HG03025 (cell line): ENCODE results near the gene EFNB2.
A peak's percentile ranks its signal among the peaks of the same experiment; 100 is the strongest.

ENCODE experiments used
- ATAC-seq: cut with Tn5 transposase; IDR thresholded peaks from one replicate; pipeline ENCODE4 v1.9.1; 2021; ENCODE audit warnings: mild to moderate bottlenecking, moderate library complexity; ENCODE audit not compliant: unreplicated experiment, low FRiP score

The EFNB2 gene

DNA sequence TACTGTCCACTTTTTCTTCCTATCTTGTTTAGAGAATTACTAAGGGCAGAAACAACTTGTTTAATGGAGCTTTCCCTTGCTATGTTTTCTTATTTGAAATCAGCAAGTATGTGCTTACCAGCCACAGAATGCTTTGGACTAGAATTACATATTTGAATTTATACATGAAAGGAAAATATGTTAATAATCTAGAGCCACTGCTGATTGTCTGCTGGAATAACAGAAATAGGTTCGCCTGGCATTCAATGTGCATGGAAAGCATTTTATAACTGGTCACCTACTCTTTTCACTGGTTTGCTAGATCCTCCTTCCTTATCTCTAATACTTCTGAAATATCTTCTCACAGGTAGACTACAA lies 8.0 kb downstream of the EFNB2 start:
- no peak for ATAC-seq

DNA sequence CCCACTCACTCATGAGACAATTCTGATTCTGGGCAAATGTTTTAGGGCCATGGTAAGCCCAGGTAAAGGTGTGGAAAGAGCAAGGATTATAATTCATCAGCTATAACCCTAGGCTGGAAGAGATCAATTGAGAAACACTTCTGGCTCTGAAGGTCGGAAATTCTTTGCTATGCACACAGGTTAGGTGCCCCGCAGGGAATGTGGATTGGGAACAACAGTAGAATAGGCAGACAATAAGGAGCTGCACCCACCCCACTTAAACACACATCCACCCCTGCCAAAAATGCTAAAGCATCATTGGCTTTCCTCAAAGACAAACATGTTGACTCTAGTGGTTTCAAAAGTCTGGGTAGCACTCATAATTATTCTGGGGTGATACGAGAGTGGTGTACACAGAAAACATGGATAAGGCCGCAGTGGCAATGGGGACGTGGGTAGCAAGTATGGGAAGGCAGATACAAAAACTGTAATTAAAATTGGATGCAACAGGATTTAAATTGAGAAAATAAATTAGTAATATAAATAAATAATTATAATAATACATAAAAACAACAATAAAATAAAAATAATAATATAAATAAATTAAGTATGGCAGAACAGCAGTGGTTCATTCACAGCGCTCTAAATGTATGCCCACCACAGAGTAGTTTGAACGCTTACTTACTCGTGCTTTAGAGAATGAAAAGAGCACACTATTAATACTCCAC lies 8.6 kb downstream of the EFNB2 start:
- ATAC-seq, result no peak

DNA sequence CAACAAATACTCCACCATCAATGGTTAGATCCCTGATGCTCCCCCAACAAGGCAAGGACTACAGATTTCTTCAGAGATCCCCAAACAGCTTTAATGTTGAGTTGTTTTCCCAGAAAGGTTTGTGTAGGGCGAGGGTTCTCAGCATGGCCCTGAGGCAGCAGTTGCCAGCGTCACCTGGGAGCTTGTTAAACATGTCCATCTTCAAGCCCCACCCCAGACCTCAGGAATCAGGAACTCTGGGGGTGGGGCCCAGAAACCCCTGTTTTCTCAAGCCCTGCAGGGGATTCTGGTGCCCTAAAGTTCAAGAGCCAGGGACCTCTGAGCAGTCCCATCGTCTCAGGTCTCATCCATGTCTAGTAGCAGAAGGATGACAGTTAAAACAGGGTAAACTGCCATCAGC lies 9.6 kb downstream of the EFNB2 start:
- no peak for ATAC-seq

DNA sequence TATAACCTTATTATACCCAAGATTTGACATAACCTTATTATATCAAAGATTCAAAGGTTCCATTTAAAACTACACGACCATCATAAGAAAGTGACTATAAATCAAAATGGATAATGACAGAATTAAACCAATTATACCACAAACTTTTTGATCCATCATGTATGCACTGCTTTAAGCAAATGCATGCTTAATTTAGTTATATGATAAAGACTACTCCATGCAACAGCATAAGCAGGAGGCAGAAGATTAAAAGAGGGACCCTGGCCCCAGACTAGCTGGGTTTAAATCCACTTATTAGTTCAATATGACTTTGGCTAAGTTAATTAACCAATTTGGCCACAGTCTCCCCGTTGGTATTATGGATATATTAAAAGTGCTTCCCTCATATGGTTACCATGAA lies 11.4 kb downstream of the EFNB2 start:
- ATAC-seq, result no peak

DNA sequence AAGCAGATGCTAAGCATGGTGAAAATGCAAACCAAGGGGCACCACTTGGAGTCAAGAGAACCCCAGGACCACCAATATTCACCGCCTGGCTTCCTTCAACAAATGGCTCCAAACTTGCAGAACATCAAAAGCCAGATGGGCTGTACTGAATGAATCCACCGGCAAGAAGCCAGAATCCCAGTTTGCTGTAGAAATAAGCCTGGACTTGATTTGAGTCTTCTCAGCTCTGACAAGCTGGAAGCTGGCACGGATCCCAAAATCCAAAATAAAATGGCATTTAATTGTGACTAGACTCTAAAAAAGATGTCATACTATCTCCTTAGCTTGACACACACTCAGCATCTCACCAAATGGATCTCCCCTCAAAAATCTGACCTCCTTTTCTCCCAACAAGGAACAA lies 11.9 kb downstream of the EFNB2 start:
- ATAC-seq, result no peak

DNA sequence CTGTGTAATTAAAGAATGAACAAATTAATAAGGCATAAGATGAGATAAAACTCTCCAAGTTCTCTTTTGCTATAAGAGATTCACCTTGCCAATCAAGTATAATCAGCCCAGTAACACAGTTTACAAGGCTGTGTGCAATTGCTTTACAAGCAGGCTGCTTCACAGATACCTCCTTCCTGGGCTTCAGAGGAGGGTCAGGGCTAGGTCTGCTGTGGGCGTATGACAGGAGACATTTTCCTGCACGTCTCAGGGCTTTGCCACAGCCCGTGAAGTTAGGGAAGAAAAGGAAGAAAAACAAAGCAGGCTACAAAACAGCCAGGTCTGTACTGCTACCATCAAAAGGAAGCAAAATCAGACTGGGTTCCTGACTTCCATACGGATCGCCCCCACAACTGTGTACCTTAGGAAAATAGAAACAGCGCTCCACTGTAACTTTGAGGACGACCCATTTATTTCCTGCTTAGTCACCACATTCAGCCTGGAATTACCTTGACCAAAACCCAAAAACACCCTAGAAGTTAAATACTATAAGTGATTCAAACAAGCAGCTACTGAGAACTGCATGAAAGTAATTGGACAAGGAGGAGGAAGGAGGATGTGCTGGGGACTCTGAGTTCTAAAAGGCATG lies 12.4 kb downstream of the EFNB2 start:
- ATAC-seq, result no peak

DNA sequence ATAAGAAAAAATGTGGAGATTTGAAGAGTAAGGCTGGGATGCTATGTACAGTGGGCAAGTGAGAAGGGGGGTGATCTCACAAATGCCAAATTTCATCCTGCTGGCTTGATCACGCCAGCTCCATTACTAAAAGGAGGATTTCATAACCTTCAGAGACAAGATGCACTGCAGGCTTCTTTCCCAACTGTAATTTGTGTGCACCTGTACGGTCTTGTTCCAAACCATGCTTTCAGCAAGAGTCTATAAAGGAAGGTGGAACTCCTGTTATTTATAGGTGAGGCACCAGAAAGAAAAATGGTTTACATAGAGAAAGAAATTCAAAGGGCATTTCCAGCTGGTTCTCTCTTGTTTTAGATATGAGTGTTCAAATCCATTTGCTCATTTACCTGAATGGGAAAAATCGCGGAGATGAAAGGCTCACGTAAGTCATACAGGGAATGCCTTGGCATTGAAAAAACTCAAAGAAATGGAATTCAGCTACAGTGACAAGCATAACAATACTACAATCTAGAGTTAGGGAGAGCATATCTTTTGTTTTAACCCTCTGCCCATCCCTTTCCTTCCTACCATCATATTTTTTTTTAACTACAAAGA lies 13.3 kb downstream of the EFNB2 start:
- no peak for ATAC-seq

DNA sequence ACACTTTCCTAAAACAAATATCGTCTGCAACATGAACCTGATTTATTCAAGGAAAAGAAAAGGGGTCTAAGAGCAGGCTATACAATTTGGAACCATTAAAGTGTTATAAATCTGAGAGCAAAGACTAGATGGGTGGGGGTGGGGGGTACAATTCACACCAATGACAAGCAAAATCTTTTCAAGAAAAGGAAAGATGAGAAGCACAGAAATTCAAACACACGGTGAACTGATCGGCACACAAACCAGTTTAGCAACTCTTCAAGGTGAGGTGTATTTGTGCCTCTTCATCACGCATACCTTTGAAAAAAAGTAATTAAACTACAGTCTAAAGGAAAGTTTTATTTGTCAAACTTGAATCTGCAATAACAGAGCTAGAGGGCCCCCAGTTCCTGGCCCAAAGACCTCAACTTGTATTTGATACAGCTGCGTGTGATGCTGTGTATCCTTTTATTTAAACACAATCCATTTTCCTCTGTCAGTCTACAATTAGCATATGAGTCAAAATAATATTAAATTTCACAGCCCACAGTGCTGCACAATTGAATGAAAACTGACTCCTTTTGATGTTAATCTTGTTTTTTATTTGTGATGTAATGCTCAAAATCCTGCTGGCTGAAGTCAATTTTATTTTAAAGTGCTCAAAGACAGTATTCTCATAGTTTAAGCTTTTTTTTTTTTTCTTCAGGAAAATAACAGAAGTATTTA lies 14.2 kb downstream of the EFNB2 start:
- ATAC-seq, result no peak

DNA sequence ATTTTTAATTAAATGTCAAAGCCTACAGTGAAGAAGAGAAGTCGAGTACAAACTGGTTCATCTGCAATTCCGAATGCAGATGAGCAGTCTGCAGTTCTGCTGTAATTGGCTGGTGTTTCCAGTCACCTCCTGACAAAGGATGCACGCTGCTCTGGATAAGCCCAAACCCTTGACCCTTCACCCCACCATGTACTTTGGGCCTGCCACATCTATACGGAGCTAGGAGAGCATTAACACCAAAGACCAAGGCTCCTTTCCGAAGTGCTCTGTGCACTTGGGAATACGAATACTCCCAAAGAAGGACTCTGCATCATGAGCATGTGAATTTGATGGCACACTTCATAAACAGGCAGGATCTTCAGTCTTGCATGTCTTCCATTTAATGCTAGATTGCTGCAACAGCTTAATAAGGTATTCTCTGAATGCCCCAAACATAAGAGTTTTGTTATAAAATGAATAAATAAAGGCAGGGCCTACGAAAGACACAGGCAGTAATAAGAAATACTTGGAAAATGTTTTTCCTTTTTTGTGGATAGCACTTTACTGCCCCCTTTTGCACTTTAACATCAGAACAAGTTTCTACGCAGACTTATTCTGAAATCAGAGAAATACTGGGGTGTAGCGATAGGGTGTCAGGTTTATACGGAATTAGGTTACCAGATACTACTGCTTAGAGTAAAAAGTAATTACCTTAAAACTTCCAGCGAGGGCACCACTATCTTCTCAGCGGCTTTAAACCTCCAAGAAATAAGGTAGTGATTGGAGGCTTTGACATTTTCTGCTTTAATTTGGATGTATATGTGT lies 15.0 kb downstream of the EFNB2 start:
- ATAC-seq, result no peak

DNA sequence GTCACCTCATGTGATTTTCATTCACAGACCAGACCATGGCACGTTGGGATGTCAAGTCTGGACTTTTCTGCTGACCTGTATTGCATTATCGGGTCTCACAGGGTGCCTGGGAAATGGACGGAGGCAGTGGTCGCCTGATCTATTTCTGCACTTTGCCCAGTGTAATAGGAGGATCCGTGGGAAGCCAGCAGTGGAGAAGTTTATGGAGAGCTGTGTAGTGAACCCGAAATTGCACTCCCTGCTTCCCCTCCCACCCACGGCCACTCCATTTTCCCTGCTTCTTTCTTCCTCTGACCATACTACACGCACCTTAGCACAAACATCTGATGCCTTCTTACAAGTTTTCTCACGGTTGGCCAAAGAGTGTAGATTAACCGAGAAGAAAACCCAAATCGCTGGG lies 16.9 kb downstream of the EFNB2 start:
- ATAC-seq, result no peak

DNA sequence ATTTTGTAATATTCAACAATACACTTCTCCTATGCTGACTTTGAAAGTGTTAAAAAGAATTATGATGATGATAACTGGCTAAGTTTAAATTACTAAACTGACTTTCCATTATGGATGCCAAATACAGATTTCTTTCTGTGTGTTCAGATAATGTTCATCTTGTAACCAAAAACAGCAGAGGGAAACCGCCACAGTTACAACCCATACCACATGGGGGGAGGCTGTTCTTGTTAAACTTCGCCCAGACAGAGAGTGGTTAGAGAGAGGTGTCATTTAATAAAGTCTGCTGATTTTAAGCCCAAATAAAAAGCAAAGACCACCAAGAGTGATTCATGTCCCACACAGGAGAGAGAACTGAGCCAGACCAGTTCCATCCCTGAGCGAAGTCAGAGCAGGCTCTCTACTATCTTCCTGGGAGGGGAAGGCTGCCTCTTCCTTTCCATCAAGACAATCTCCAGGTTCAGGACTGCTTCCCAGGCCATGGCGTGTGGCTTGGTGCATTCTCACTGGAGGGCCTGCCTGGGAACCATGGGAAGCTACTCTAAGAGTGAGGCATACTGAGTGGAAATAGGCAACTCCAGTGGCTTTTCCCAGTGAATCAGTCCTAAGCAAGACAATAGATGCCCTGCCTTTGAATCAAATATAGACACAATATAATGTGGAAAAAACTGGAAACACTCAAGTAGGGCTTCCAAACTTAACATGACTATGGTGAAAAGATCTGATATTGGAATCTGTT lies 18.2 kb downstream of the EFNB2 start:
- ATAC-seq, result no peak

DNA sequence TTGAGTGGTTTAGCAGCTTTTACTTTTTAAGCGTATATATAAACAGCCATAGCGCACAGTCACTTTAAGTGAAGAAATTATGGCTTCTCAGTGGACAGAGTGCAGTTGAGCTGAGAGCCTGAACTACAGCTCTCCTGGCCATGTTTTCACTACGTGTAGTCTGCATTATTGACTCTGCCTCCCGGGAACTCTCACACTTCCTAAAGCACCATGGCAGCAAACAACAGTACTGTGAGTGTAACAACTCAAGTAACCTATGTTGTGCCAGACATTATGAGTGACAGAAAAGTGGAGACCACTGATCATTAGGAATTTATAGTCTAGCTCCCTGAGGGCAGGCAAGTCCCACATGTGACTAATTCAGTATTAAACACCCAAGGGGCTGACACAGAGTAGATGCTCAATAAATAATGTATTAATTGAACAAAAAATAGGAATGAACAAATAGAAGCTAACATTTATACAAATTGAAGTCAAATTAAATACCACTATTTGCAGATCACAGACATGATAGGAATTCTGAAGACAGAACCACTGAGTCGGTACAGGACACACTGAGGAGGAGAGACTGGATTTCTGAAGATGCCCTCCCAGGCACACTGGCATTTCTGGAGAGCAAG lies 19.7 kb downstream of the EFNB2 start:
- no peak for ATAC-seq

DNA sequence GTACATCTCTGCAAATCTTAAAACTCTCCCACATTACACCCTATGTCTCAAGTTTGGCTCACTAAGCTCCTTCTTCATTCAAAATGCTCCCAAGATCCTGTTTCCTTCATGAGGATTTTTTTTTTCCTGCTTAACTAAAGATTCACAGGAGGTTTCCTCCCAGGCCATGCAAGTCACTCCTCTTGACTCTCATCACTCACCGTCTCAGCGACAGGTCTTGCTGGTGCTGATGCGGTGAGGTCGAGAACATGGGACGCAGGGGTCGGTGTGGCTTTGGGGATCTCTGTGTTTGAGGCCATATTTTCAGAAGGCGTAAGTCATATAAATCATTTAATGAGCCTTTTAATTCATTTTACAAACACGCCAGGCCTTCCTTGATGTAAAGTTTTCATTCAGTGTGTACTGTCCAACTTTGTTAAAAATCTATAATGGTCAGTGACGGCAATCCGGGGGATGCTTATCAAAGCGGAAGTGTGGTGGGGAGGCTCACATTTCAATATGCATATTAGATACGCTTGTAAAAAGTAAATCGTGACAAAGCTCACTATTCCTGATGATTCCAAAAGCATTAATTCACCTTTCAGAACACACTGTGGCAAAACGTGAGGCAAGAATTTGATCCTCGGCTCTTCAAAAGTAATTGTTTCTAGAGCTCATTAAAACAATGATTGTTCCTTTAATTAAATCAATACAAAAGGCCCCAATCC lies 20.4 kb downstream of the EFNB2 start:
- no peak for ATAC-seq

DNA sequence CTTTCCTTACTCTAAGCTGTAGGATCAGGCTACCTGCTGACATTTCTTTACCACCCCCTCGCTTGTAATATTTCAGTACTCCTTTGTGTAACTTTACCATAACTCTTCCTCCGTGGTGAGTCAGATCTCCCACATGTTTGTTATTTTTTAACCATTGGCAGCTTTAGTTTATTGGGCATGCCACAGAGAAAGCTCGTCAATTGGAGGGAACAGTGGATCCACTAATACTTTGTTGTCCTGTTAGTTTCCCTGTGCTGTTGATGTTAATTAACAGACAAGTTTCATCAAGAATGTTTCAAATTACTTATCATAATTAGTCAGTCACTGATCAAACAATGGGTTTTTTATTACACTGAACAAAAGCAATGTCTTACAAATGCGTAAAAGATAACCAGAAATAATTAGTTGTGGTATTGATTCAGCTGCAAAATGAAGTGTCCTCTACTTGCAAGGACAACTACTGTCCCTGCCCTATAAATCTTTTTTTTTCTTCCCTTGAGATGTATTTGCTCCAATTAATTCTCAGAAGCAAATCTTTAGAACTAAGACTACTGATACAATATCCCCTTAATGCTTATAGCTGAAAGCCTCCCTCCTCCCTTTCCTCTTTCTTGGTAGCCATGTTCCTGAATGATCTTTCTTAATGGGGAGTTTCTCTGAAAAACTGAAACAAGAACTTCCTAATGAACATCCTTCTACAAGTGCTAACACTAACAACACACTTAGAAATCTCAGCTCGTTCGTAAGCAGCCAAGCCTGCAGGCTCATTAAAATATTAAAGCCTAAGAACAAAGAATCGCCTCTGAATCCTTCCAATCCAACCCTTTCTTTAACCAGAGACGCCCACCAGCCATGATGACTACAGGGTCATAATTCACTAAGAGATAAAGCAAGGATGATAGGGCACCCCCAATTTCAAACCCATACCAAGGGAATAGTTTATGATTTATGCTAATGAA lies 22.2 kb downstream of the EFNB2 start:
- no peak for ATAC-seq

DNA sequence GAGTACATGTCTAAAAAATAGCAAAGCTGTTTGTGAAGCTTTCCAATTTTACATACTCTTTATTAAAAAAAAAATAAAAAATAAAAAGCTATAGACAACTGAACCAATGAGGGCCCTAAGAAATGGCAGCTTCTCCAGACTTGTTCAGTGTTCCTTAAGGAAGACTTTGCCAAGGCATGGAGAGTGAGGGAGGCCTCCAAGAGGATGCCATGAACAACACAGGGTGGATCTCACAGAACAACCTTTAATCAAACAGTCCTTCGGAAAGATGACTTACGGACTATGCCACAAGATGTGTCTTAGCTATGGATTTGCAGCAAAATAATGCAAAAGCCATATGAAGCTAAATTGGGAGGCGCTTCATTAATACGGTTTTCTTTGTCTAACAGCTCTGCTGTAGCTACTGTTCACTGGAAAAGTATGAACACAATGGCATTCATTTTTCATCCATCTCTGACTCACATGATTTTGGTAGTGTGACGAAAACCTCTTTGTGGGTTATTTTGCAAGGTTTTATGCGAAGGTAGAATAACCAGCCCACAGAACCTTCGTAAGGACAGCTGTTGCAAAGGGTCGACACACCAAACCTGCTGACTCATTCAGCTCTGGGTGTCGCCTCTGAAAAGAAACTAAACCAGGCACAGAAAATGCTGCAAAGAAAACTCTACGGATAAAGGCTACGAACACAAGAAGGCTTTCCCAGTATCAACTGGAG lies 27.7 kb downstream of the EFNB2 start:
- peak; percentile 77 for ATAC-seq

DNA sequence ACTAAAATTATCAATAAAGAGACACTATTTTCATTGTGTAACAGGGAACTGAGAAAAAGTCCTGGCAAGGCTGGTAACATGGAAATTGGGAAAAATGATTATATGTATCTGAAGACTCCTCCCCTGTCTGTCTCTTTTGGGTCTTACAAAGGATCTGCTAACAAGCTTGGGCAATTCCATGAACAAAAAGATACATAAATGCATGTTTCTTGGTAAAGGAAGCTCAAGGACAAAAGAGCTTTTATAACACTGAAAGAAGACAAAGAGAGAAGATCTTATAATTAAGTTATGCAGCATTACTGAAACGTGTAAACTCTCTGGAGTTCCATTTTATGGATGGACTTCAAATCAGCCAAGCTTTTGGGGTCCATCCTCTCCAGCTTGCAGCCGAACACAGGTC lies 29.2 kb downstream of the EFNB2 start:
- no peak for ATAC-seq

DNA sequence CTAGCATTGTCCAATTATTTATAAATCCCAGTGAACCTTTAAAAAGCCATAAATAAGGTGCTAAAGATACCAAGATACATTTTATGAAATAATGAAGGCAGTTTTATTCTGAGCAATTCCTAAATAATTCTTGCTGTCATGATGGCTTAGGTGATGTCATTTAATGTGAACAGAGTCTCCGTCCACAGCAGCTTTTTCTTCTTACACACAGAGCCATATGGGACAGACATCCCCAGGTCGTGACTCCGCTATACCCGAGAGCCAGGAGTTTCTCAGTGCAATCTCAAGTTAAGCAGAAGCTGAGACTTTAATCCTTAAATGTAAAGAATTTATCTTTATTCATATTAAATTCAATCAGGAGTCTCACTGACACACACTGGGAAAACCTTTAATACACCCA lies 29.7 kb downstream of the EFNB2 start:
- ATAC-seq, result no peak
